IMR-90 (cell line): Measurements from ENCODE around the gene NPAS3. TPM values are rescaled to one million over a fixed set of nuclear protein-coding genes. Genes with fewer than 3 reads are reported as not detected.

Experiments
- ATAC-seq: fragments of 200-7000 bp; cut with Tn5 transposase; 2 replicates; pipeline ENCODE4 v1.9.1; 2020; ENCODE audit warnings: low read depth, mild to moderate bottlenecking, moderate library complexity
- BruUV-seq: library from RNA; stranded (reverse); fragments of 400-500 nt; replicated peaks from 2 replicates; lab custom pipeline; 2021; lab: Mats Ljungman, UMichigan
- CTCF ChIA-PET: fragments of 300-600 bp; formaldehyde crosslinking; extraction: SDS; loops from one replicate; lab custom pipeline; 2021; ENCODE audit warnings: antibody characterized with exemption; lab: Yijun Ruan, JAX
- POLR2A ChIA-PET: fragments of 300-600 bp; sonication (Branson Sonifier 250); formaldehyde crosslinking; loops from one replicate; lab custom pipeline; 2022; ENCODE audit warnings: antibody characterized with exemption; ENCODE audit not compliant: unreplicated experiment; lab: Charles Lee
- DNase-seq: peaks from one replicate; pipeline ENCODE4 v3.0.0; 2013
- H2AFZ ChIP-seq: replicated peaks from 2 replicates; pipeline ENCODE3; 2013; ENCODE audit warnings: low read length, mild to moderate bottlenecking; ENCODE audit not compliant: poor library complexity
- H2AK5ac ChIP-seq: 2 replicates; pipeline ENCODE4 v1.6.1; 2013; ENCODE audit warnings: low read depth, low read length, inconsistent platforms
- H2AK9ac ChIP-seq: replicated peaks from 2 replicates; pipeline ENCODE3; 2013; ENCODE audit warnings: mild to moderate bottlenecking, low read depth, low read length, moderate library complexity; ENCODE audit not compliant: poor library complexity
- H2BK120ac ChIP-seq: 2 replicates; pipeline ENCODE4 v1.6.1; 2013; ENCODE audit warnings: low read depth, low read length, inconsistent platforms
- H2BK15ac ChIP-seq: 3 replicates; pipeline ENCODE4 v1.6.1; 2013; ENCODE audit warnings: low read depth, low read length, inconsistent platforms
- H2BK20ac ChIP-seq: 2 replicates; pipeline ENCODE4 v1.6.1; 2013; ENCODE audit warnings: low read depth, mild to moderate bottlenecking, inconsistent platforms, low read length, moderate library complexity
- H2BK5ac ChIP-seq: 2 replicates; pipeline ENCODE4 v1.6.1; 2013; ENCODE audit warnings: mild to moderate bottlenecking, low read depth, low read length, inconsistent platforms; ENCODE audit not compliant: poor library complexity, severe bottlenecking
- H3K14ac ChIP-seq: replicated peaks from 2 replicates; pipeline ENCODE4 v1.6.1; 2013; ENCODE audit warnings: low read depth, low read length, inconsistent platforms
- H3K18ac ChIP-seq: 2 replicates; pipeline ENCODE4 v1.6.1; 2013; ENCODE audit warnings: low read depth, low read length, control low read depth
- H3K23ac ChIP-seq: 2 replicates; pipeline ENCODE4 v1.6.1; 2013; ENCODE audit warnings: low read depth, low read length, inconsistent platforms
- H3K27ac ChIP-seq: 2 replicates; pipeline ENCODE4 v1.5.1; 2013; ENCODE audit warnings: mild to moderate bottlenecking, control low read depth, low read length; ENCODE audit not compliant: insufficient read depth
- H3K27me3 ChIP-seq: 2 replicates; pipeline ENCODE4 v1.6.1; 2013; ENCODE audit warnings: low read length; ENCODE audit not compliant: control insufficient read depth, insufficient read depth
- H3K36me3 ChIP-seq: 2 replicates; pipeline ENCODE4 v1.6.1; 2013; ENCODE audit warnings: low read length, mixed read lengths; ENCODE audit not compliant: control insufficient read depth, insufficient read depth
- H3K4ac ChIP-seq: 2 replicates; pipeline ENCODE4 v1.6.1; 2013; ENCODE audit warnings: low read depth, low read length, inconsistent platforms
- H3K4me1 ChIP-seq: 2 replicates; pipeline ENCODE4 v1.6.1; 2013; ENCODE audit warnings: low read length, mixed read lengths; ENCODE audit not compliant: control insufficient read depth, insufficient read depth
- H3K4me2 ChIP-seq: 2 replicates; pipeline ENCODE4 v1.6.1; 2013; ENCODE audit warnings: low read depth, mild to moderate bottlenecking, control low read depth, low read length, moderate library complexity
- H3K4me3 ChIP-seq: 2 replicates; pipeline ENCODE4 v1.5.1; 2013; ENCODE audit warnings: low read depth, mild to moderate bottlenecking, control low read depth, low read length, moderate library complexity; ENCODE audit not compliant: insufficient read depth
- H3K56ac ChIP-seq: 2 replicates; pipeline ENCODE4 v1.6.1; 2013; ENCODE audit warnings: low read length, inconsistent platforms; ENCODE audit not compliant: insufficient read depth; ENCODE audit errors: extremely low read depth
- H3K79me1 ChIP-seq, 2 experiments: 2 replicates each; pipeline ENCODE4 v1.6.1; 2013; ENCODE audit warnings: low read length in 2 of 2, inconsistent platforms in 1 of 2, low read depth in 1 of 2
- H3K9ac ChIP-seq: 2 replicates; pipeline ENCODE4 v1.6.1; 2013; ENCODE audit warnings: low read depth, low read length, control low read depth
- H3K9me1 ChIP-seq: 2 replicates; pipeline ENCODE4 v1.6.1; 2013; ENCODE audit warnings: low read length, inconsistent platforms; ENCODE audit not compliant: insufficient read depth
- H3K9me3 ChIP-seq: 2 replicates; pipeline ENCODE4 v1.6.1; 2013; ENCODE audit warnings: low read length; ENCODE audit not compliant: control insufficient read depth, insufficient read depth
- H4K20me1 ChIP-seq: 2 replicates; pipeline ENCODE4 v1.6.1; 2013; ENCODE audit warnings: low read length, inconsistent platforms; ENCODE audit not compliant: insufficient read depth
- H4K5ac ChIP-seq: 2 replicates; pipeline ENCODE4 v1.6.1; 2013; ENCODE audit warnings: mild to moderate bottlenecking, low read depth, low read length, control low read depth
- H4K8ac ChIP-seq, 2 experiments: 2 replicates each; pipeline ENCODE4 v1.6.1; 2013; ENCODE audit warnings: low read depth in 2 of 2, low read length in 2 of 2, control low read depth in 1 of 2, inconsistent platforms in 1 of 2
- H4K91ac ChIP-seq: 2 replicates; pipeline ENCODE4 v1.6.1; 2013; ENCODE audit warnings: low read depth, low read length, inconsistent platforms; ENCODE audit not compliant: insufficient read depth
- BHLHE40 ChIP-seq: fragments of 150-350 bp; IDR thresholded peaks from 2 replicates; pipeline ENCODE4 v1.6.1; 2016; ENCODE audit warnings: mild to moderate bottlenecking, low read depth, low read length
- CEBPB ChIP-seq: IDR thresholded peaks from 2 replicates; pipeline ENCODE4 v1.6.1; 2012; ENCODE audit warnings: low read depth, low read length, improper control_type of control experiment
- CHD1 ChIP-seq: IDR thresholded peaks from 2 replicates; pipeline ENCODE4 v1.6.1; 2012; ENCODE audit warnings: low read depth, low read length, improper control_type of control experiment
- FOS ChIP-seq: fragments of 150-350 bp; IDR thresholded peaks from 2 replicates; pipeline ENCODE4 v1.6.1; 2016; ENCODE audit warnings: low read depth, low read length
- MAFK ChIP-seq: IDR thresholded peaks from 2 replicates; pipeline ENCODE4 v1.6.1; 2012; ENCODE audit warnings: low read depth, low read length, improper control_type of control experiment
- MAZ ChIP-seq: IDR thresholded peaks from 2 replicates; pipeline ENCODE4 v1.6.1; 2012; ENCODE audit warnings: low read depth, mild to moderate bottlenecking, low read length, improper control_type of control experiment, moderate library complexity, borderline replicate concordance
- MXI1 ChIP-seq: IDR thresholded peaks from 2 replicates; pipeline ENCODE4 v1.6.1; 2012; ENCODE audit warnings: low read depth, mild to moderate bottlenecking, low read length, moderate library complexity, borderline replicate concordance
- NFE2L2 ChIP-seq: fragments of 150-350 bp; IDR thresholded peaks from 2 replicates; pipeline ENCODE4 v1.6.1; 2016; ENCODE audit warnings: low read depth, mild to moderate bottlenecking, low read length
- RAD21 ChIP-seq: IDR thresholded peaks from 2 replicates; pipeline ENCODE4 v1.6.1; 2012; ENCODE audit warnings: low read length, improper control_type of control experiment
- RFX5 ChIP-seq: IDR thresholded peaks from 2 replicates; pipeline ENCODE4 v1.8.0; 2012; ENCODE audit warnings: low read depth, mild to moderate bottlenecking, low read length, moderate library complexity
- SMC3 ChIP-seq: fragments of 150-350 bp; IDR thresholded peaks from 2 replicates; pipeline ENCODE4 v1.6.1; 2016; ENCODE audit warnings: low read depth, mild to moderate bottlenecking, antibody characterized with exemption, low read length, moderate library complexity
- WGBS, 2 experiments: methylation state at CpG; one replicate each; pipeline versions ENCODE4 v1.1.5 to v1.1.7; 2013; ENCODE audit warnings: missing lambda C conversion rate in 2 of 2; ENCODE audit not compliant: insufficient read length in 1 of 2; ENCODE audit errors: extremely low coverage in 2 of 2; 5-methylcytosine and 5-hydroxymethylcytosine counted together
- dilution Hi-C: fragments of 300-500 bp; cut with HindIII; formaldehyde crosslinking; loops from one replicate; pipeline ENCODE4 v1.14.3; 2018; ENCODE audit warnings: low sequenced_read_pairs; ENCODE audit not compliant: unreplicated experiment
- in situ Hi-C: fragments of 300-500 bp; cut with MboI; formaldehyde crosslinking; loops from 3 replicates; pipeline ENCODE4 v1.14.3; 2019; ENCODE audit warnings: low sequenced_read_pairs, inconsistent platforms, mixed read lengths
- intact Hi-C: fragments of 100-400 bp; cut with micrococcal nuclease; formaldehyde crosslinking; loops from 2 replicates; pipeline ENCODE4 v1.10.0; 2022
- polyA plus RNA-seq, 3 experiments: library from polyadenylated mRNA; depleted of rRNA; stranded (reverse); fragments of >200 nt; gene quantifications; 2 replicates each; pipeline ENCODE4 v1.2.3, GENCODE V29; 2012; ENCODE audit warnings: low replicate concordance in 1 of 3
- total RNA-seq: library from RNA; depleted of rRNA; stranded (reverse); fragments of >200 nt; gene quantifications from 2 replicates; pipeline ENCODE4 v1.2.3, GENCODE V29; 2012
- TF ChIP-seq, protein P1 (sequence below): fragments of 150-350 bp; IDR thresholded peaks from 2 replicates; pipeline ENCODE4 v1.6.1; 2016; ENCODE audit warnings: low read depth, mild to moderate bottlenecking, low read length, moderate library complexity, borderline replicate concordance
- TF ChIP-seq, protein P2 (sequence below): fragments of 150-350 bp; IDR thresholded peaks from 2 replicates; pipeline ENCODE4 v1.6.1; 2017; ENCODE audit warnings: mild to moderate bottlenecking, antibody characterized with exemption, low read length, low read depth
- TF ChIP-seq, protein P3 (sequence below): conservative IDR thresholded peaks from 2 replicates; pipeline ENCODE4 v1.5.1; 2012; ENCODE audit warnings: mild to moderate bottlenecking, low read depth, low read length, improper control_type of control experiment

Gene NPAS3
- total and polyA plus RNA-seq, 2 of the 4 experiments (the other 2 are of a cell fraction) = not detected

DNA sequence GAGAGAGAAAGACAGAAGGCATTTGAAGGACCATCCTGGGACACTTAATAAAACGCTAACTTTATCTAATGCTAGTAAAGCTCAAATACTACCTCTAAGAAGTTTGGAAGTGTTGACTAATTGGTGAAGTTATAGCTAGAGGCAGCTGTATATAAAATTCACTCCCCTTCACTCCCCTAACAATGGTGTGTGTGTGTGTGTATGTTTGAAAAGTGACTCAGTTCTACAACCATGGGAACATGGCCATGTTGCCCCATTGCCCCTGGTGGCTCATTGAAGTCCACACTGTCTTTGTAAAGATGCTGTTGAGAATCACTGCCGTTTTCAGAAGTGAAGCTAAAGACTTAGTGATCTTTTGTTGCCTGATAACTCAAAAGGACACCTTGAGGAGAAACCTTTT, 262.4 kb downstream of the NPAS3 start:
- Histone ChIP-seq H3K4ac (no peak overlapping the region), H3K4me3 (no peak overlapping the region), H3K4me1 (no peaks in the 10 kb centered on the region), H3K9me1 (no peaks in the 10 kb centered on the region), H3K14ac (no peak overlapping the region), H2BK5ac (no peak overlapping the region), H2BK20ac (no peak overlapping the region), H3K18ac (no peak overlapping the region), H3K23ac (no peak overlapping the region), H4K8ac (no peak overlapping the region), H3K27me3 (no peaks in the 10 kb centered on the region), H3K27ac (no peak overlapping the region), H3K36me3 (no peaks in the 10 kb centered on the region), H2AK5ac (no peak overlapping the region), H4K91ac (no peak overlapping the region), H2BK120ac (no peak overlapping the region), H3K4me2 (no peak overlapping the region), H2AFZ (no peak overlapping the region), H3K9ac (no peak overlapping the region), H2AK9ac (no peak overlapping the region), H4K5ac (no peak overlapping the region), H3K56ac (no peak overlapping the region), H4K20me1 (no peaks in the 10 kb centered on the region), H2BK15ac (no peak overlapping the region), H3K79me1 (no peaks in the 10 kb centered on the region), H3K9me3 (no peaks in the 10 kb centered on the region; the same call in none of the 2 replicates)
- no TSS peak for BruUV-seq
- in situ Hi-C loops (no loop called here), dilution Hi-C loops (no loop called here), intact Hi-C loops (no loop called here)
- ATAC-seq = no peak
- no CpG with 5 or more reads among the region's 2 CpGs for WGBS, 2 experiments
- TF ChIP-seq MAZ = no peak
- no peak for TF ChIP-seq FOS
- TF ChIP-seq, protein P1, sequence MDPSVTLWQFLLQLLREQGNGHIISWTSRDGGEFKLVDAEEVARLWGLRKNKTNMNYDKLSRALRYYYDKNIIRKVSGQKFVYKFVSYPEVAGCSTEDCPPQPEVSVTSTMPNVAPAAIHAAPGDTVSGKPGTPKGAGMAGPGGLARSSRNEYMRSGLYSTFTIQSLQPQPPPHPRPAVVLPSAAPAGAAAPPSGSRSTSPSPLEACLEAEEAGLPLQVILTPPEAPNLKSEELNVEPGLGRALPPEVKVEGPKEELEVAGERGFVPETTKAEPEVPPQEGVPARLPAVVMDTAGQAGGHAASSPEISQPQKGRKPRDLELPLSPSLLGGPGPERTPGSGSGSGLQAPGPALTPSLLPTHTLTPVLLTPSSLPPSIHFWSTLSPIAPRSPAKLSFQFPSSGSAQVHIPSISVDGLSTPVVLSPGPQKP = no peak
- TF ChIP-seq CEBPB = no peak
- TF ChIP-seq MXI1 = no peak
- no peak for TF ChIP-seq BHLHE40
- no peak for TF ChIP-seq CHD1
- no peak for TF ChIP-seq MAFK
- TF ChIP-seq NFE2L2 = no peak
- TF ChIP-seq SMC3 = no peak
- TF ChIP-seq, protein P2, sequence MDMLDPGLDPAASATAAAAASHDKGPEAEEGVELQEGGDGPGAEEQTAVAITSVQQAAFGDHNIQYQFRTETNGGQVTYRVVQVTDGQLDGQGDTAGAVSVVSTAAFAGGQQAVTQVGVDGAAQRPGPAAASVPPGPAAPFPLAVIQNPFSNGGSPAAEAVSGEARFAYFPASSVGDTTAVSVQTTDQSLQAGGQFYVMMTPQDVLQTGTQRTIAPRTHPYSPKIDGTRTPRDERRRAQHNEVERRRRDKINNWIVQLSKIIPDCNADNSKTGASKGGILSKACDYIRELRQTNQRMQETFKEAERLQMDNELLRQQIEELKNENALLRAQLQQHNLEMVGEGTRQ = no peak
- TF ChIP-seq, protein P3, sequence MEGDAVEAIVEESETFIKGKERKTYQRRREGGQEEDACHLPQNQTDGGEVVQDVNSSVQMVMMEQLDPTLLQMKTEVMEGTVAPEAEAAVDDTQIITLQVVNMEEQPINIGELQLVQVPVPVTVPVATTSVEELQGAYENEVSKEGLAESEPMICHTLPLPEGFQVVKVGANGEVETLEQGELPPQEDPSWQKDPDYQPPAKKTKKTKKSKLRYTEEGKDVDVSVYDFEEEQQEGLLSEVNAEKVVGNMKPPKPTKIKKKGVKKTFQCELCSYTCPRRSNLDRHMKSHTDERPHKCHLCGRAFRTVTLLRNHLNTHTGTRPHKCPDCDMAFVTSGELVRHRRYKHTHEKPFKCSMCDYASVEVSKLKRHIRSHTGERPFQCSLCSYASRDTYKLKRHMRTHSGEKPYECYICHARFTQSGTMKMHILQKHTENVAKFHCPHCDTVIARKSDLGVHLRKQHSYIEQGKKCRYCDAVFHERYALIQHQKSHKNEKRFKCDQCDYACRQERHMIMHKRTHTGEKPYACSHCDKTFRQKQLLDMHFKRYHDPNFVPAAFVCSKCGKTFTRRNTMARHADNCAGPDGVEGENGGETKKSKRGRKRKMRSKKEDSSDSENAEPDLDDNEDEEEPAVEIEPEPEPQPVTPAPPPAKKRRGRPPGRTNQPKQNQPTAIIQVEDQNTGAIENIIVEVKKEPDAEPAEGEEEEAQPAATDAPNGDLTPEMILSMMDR = no peak
- TF ChIP-seq RFX5 = no peak
- no peak for TF ChIP-seq RAD21
- DNase-seq = no peak
- CTCF ChIA-PET = no interaction called here
- POLR2A ChIA-PET = no interaction called here
